WI38 (cell line): ENCODE measurements around the gene SLC6A2.
"Not testable (repeated sequence)": the region's sequence is repeated elsewhere in the genome, so short reads cannot be mapped to it uniquely, and the experiment has no call there.

Experiments used
- H3K4me3 ChIP-seq: 2 replicates; pipeline ENCODE4 v1.5.1; 2011; ENCODE audit warnings: low read depth, mild to moderate bottlenecking, control low read depth, low read length
- CTCF ChIP-seq: IDR thresholded peaks from 2 replicates; pipeline ENCODE4 v1.5.1; 2012; ENCODE audit warnings: low read depth, mild to moderate bottlenecking, control low read depth, low read length

SLC6A2 gene

DNA sequence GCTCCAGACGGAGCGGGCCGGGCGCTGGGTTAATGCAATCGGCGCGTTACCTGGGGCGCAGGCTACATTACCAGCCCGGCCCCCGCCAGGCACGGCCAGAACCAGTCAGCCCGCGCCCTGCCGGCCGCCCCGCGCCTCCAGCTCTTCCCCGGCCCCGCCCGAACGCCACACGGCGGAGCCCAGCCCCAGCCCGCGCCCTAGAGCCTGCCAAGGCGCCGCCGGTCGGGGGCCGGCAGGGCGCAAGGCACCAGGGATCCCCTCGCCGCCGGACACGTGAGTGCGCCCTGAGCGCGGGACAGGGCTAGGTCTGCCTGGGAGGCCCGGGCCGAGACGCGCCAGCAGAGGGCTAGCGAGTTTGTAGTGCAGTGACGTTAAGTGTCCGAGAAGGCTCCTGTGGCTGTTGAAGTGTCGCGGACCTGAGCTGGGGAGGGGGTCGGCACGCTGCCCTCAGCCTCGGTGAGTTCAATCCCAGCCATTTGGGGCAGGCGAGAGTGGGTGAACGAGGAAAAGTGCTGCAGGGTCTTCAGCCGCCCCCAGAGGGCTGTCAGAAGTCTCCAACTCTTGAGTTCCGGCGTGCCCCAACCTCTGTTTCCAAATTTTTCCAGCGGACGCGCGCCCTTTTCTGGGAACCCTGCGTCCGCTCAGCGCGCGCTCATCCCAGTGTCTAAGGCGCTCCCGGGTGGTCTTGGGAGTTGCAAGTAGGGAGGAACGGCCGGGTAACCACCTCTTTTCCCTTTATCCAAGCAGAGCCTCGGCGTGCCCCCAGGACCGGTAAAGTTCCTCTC, at the start of gene SLC6A2:
TSS of gene SLC6A2 (plus strand) at position 92 of the 785 bp plus-strand sequence. CDS start 707 bp downstream, outside the sequence.
- no peak for TF ChIP-seq CTCF
- H3K4me3 ChIP-seq, result no peak within 1 kb of the TSS

DNA sequence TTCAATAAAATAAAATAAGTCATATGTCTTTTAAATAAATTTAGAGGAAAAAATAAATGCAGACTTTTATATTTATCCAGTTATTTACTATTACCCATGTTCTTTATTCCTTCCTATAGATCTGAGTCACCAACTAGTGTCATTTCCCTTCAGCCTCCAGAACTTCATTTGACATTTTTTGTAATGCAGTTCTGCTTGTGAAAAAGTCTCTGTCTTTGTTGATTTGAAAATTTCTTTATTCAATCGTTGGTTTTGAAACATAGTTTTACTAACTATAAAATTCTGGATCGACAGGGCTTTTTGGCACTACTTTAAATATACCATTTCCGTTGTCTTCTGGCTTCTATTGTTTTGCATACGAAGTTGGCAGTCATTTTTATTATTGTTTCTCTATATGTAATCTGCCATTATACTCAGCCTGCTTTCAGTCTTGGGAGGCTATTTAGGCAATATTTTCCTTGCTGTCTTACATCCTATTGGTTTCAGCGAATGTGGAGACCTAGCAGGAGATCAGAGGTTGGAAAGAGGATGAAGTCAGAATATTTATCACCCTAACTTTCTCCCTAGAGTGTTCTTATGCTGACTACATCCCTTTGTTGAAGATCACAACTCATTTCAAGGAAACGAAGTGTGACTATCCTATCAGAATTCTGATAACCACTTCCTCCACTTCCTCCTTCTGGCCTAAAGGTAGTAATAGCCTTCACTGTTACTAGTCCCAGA, 42.0 kb upstream of the SLC6A2 start:
- TF ChIP-seq CTCF, result no peak
- H3K4me3 ChIP-seq, result no peak overlapping the region

- no peak overlapping the region for H3K4me3 ChIP-seq
- no peak for TF ChIP-seq CTCF
Observed at GRCh38 chr16:55615071-55615470, 40.7 kb upstream of the SLC6A2 start.

DNA sequence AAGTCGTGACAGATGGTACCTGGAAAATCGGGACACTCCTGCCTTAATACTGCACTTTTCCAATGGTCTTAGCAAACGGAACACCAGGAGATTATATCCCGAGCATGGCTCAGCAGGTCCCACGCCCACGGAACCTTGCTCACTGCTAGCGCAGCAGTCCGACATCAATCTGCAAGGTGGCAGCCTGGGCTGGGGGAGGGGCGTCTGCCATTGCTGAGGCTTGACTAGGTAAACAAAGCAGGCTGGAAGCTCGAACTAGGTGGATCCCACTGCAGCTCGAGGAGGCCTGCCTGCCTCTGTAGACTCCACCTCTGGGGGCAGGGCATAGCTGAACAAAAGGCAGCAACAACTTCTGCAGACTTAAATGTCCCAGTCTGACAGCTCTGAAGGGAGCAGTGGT, 40.1 kb upstream of the SLC6A2 start:
- H3K4me3 ChIP-seq, result not testable (repeated sequence)

DNA sequence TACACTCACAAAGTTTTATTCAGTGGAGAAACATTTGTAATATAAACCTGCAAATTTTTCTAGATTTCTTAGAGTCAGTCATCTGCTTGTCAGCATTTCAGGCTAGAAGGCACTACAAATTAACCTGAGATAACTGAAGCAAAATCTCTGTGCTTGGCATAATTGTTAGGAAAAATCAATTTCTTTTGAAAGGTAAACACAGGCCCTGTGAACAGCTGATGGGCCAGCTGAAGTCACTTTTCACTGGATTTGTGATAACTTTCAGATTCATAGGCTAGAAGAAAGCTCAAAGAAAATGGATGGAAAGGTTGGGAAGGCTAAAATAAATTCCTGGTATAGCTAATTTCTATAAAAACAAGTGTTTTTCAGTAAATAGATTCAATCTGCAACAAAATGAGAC, 34.0 kb upstream of the SLC6A2 start:
- no peak for TF ChIP-seq CTCF
- no peak overlapping the region for H3K4me3 ChIP-seq

DNA sequence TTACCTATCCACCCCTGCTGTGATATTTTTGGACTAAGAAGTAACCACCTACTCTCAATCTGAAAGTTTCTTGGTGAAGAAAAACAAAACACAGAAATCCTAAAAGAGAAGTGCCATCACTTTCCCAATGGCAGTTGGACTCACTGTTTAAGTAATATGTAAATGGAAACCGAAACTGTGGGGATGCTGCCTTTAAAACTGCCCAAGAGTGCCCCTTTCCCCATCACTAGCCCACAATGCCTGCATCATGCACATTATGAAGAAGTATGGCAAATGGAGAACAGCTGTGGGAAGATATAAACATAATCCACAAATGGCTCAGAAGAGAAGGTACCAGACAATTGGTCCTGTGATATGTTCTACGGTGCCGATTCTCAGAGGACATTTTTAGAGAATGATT, 33.5 kb upstream of the SLC6A2 start:
- no peak overlapping the region for H3K4me3 ChIP-seq
- TF ChIP-seq CTCF, result no peak

DNA sequence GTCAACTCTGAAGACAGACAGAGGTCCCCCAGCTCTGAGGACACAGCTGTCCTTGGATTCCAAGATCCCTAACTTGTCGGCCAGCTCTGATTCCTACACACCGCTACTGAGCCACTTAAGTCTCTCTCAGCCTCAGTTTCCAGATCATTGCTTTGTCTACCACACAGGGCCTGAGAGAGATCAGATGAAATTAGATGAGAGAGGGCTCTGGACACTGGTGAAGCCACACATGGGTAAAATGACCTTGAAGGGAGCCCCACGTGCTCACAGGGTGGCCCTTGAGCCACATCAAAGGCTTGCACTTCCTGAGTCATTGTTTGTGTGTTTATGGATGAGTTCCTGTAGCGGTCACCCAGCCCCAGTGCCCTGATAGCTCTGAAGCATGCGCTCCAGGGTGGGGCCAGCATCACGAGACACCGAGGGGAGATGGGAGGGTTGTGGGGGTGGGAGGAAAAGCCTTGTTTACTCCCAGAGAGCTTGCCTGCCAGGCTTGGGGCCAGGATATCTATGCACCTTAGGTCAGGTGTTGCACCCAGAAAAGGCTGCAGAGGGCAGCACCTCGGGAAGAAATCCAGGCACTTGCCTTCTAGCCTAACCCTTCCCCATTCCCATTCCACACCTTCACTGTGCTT, 32.7 kb upstream of the SLC6A2 start:
- TF ChIP-seq CTCF, result no peak
- H3K4me3 ChIP-seq, result no peak overlapping the region
